KOPT-K1 (cell line): ENCODE measurements around the gene LIN54.
"Not testable (repeated sequence)": the region's sequence is repeated elsewhere in the genome, so short reads cannot be mapped to it uniquely, and the experiment has no call there.

Experiments
- H3K27ac ChIP-seq: fragments of 200-600 bp; sonication (generic); 2 replicates; pipeline ENCODE4 v1.5.1; 2016; ENCODE audit warnings: antibody characterized with exemption, mild to moderate bottlenecking, low read depth, low read length; ENCODE audit not compliant: poor library complexity, severe bottlenecking
- H3K36me3 ChIP-seq: fragments of 200-600 bp; sonication (generic); 2 replicates; pipeline ENCODE4 v1.5.1; 2017; ENCODE audit warnings: antibody characterized with exemption, mild to moderate bottlenecking, low read length, moderate library complexity; ENCODE audit not compliant: insufficient read depth
- H3K9me3 ChIP-seq: fragments of 200-600 bp; sonication (generic); 2 replicates; pipeline ENCODE4 v1.5.1; 2017; ENCODE audit warnings: antibody characterized with exemption, low read length, mild to moderate bottlenecking; ENCODE audit not compliant: insufficient read depth, poor library complexity, severe bottlenecking

The LIN54 gene

GRCh38 chr4:83010522-83011318, at the start of gene LIN54:
TSS of gene LIN54 (minus strand) at chr4:83010823. CDS start at chr4:82984844, 25,979 bp downstream.
- no peaks in the 10 kb centered on the region for H3K36me3 ChIP-seq

GRCh38 chr4:83054928-83055327, 44.3 kb upstream of the LIN54 start:
- Histone ChIP-seq H3K27ac (no peak overlapping the region), H3K36me3 (peaks cover 60% of the 10 kb centered on the region), H3K9me3 (no peaks in the 10 kb centered on the region)

More at GRCh38 chr4:83010522-83011318, at the start of gene LIN54:
- Histone ChIP-seq H3K9me3 (no peaks in the 10 kb centered on the region), H3K27ac (peak within 1 kb of the TSS; percentile 91)

GRCh38 chr4:83048781-83049180, 38.2 kb upstream of the LIN54 start:
- H3K27ac ChIP-seq, H3K9me3 ChIP-seq: not testable (repeated sequence)
- H3K36me3 ChIP-seq: peaks cover 54% of the 10 kb centered on the region

- Histone ChIP-seq H3K9me3 (no peaks in the 10 kb centered on the region), H3K27ac (no peak overlapping the region)
Measured at GRCh38 chr4:83046693-83047473, 36.3 kb upstream of the LIN54 start.

GRCh38 chr4:83043801-83044407, 33.3 kb upstream of the LIN54 start:
- Histone ChIP-seq H3K36me3 (peaks cover 9% of the 10 kb centered on the region; the same call in 1 of the 2 replicates), H3K27ac (no peak overlapping the region)

More at GRCh38 chr4:83046693-83047473, 36.3 kb upstream of the LIN54 start:
- H3K36me3 ChIP-seq: peaks cover 39% of the 10 kb centered on the region

GRCh38 chr4:83043157-83043556, 32.5 kb upstream of the LIN54 start:
- not testable (repeated sequence) for H3K9me3 ChIP-seq, H3K27ac ChIP-seq, H3K36me3 ChIP-seq

More at GRCh38 chr4:83043801-83044407, 33.3 kb upstream of the LIN54 start:
- H3K9me3 ChIP-seq: no peaks in the 10 kb centered on the region

- H3K9me3 ChIP-seq: no peaks in the 10 kb centered on the region
Measured at GRCh38 chr4:83040269-83040668, 29.6 kb upstream of the LIN54 start.

GRCh38 chr4:83036991-83037665, 26.5 kb upstream of the LIN54 start:
- Histone ChIP-seq H3K27ac (no peak overlapping the region), H3K9me3 (no peaks in the 10 kb centered on the region), H3K36me3 (no peaks in the 10 kb centered on the region)

More at GRCh38 chr4:83040269-83040668, 29.6 kb upstream of the LIN54 start:
- Histone ChIP-seq H3K36me3 (no peaks in the 10 kb centered on the region), H3K27ac (no peak overlapping the region)

GRCh38 chr4:83034630-83035494, 24.2 kb upstream of the LIN54 start, which contains the start of gene COPS4:
TSS of gene COPS4 (plus strand) at chr4:83035183. CDS start at chr4:83035225, 42 bp downstream.
- Histone ChIP-seq H3K9me3 (no peaks in the 10 kb centered on the region), H3K27ac (peak within 1 kb of the TSS; percentile 78), H3K36me3 (no peaks in the 10 kb centered on the region)

GRCh38 chr4:83029688-83030087, 19.1 kb upstream of the LIN54 start:
- Histone ChIP-seq H3K9me3 (peaks cover 4% of the 10 kb centered on the region), H3K27ac (no peak overlapping the region), H3K36me3 (no peaks in the 10 kb centered on the region)

- H3K36me3 ChIP-seq: no peaks in the 10 kb centered on the region
- H3K27ac ChIP-seq: no peak overlapping the region
- peaks cover 4% of the 10 kb centered on the region for H3K9me3 ChIP-seq
Measured at GRCh38 chr4:83028976-83029375, 18.4 kb upstream of the LIN54 start.

GRCh38 chr4:83025563-83025962, 14.9 kb upstream of the LIN54 start:
- no peak overlapping the region for H3K27ac ChIP-seq
- peaks cover 4% of the 10 kb centered on the region for H3K9me3 ChIP-seq
- H3K36me3 ChIP-seq: no peaks in the 10 kb centered on the region

GRCh38 chr4:83024233-83024632, 13.6 kb upstream of the LIN54 start:
- H3K36me3 ChIP-seq: no peaks in the 10 kb centered on the region
- peaks cover 4% of the 10 kb centered on the region for H3K9me3 ChIP-seq
- no peak overlapping the region for H3K27ac ChIP-seq

GRCh38 chr4:83023599-83023998, 13.0 kb upstream of the LIN54 start:
- H3K27ac ChIP-seq, H3K9me3 ChIP-seq, H3K36me3 ChIP-seq: not testable (repeated sequence)
